Measurements from ENCODE around the gene BRCC3.
A peak's percentile ranks its signal among the peaks of the same experiment; 100 is the strongest.

Gene BRCC3

GRCh38 chrX:155070975-155071693 is at the start of gene BRCC3, which contains the start of the genes CMC4 and MTCP1:
Gene BRCC3 (plus strand): TSS chrX:155071508. CDS start chrX:155071528, 20 bp downstream.
Gene CMC4 (minus strand): TSS chrX:155071136. CDS start chrX:155064023, 7,113 bp downstream.
Gene MTCP1 (minus strand): TSS chrX:155071136. CDS start chrX:155066010, 5,126 bp downstream.
- DNase-seq, result peak; percentile 83

GRCh38 chrX:155022585-155022984 is 48.7 kb upstream of the BRCC3 start, which contains the start of gene F8:
Gene F8 (minus strand): TSS chrX:155022723. CDS start chrX:155022552, 171 bp downstream.
- DNase-seq, result no peak

- no peak for DNase-seq
Measured at GRCh38 chrX:155023907-155024833, 47.1 kb upstream of the BRCC3 start.

GRCh38 chrX:155026420-155026726 is 44.9 kb upstream of the BRCC3 start:
- DNase-seq, result no peak

GRCh38 chrX:155026727-155027508 is 44.4 kb upstream of the BRCC3 start, which contains the start of gene FUNDC2:
Gene FUNDC2 (plus strand): TSS chrX:155026844. CDS start chrX:155026939, 95 bp downstream.
- peak; percentile 97 for DNase-seq

- DNase-seq, result peak; percentile 31
Measured at GRCh38 chrX:155027509-155028066, 43.7 kb upstream of the BRCC3 start.

- peak; percentile 10 for DNase-seq
Measured at GRCh38 chrX:155028129-155028528, 43.2 kb upstream of the BRCC3 start.

- DNase-seq, result no peak
Measured at GRCh38 chrX:155028877-155029291, 42.4 kb upstream of the BRCC3 start.

- no peak for DNase-seq
Measured at GRCh38 chrX:155031657-155032056, 39.7 kb upstream of the BRCC3 start.

GRCh38 chrX:155035688-155036087 is 35.6 kb upstream of the BRCC3 start:
- no peak for DNase-seq

- DNase-seq, result no peak
Measured at GRCh38 chrX:155046129-155046810, 25.0 kb upstream of the BRCC3 start.

GRCh38 chrX:155046811-155047528 is 24.3 kb upstream of the BRCC3 start:
- no peak for DNase-seq

GRCh38 chrX:155048977-155049619 is 22.2 kb upstream of the BRCC3 start:
- DNase-seq, result peak; percentile 60

- DNase-seq, result no peak
Measured at GRCh38 chrX:155052738-155053498, 18.4 kb upstream of the BRCC3 start.

- DNase-seq, result no peak
Measured at GRCh38 chrX:155053656-155054055, 17.7 kb upstream of the BRCC3 start.

- DNase-seq, result no peak
Measured at GRCh38 chrX:155054255-155054654, 17.1 kb upstream of the BRCC3 start.

GRCh38 chrX:155055494-155055893 is 15.8 kb upstream of the BRCC3 start:
- DNase-seq, result no peak

- DNase-seq, result peak; percentile 25
Measured at GRCh38 chrX:155056471-155056870, 14.8 kb upstream of the BRCC3 start.

- DNase-seq, result peak; percentile 61
Measured at GRCh38 chrX:155056877-155057792, 14.2 kb upstream of the BRCC3 start.
